Sigmoid colon (tissue), 4 donors: ENCODE results near the gene NSUN6.

ENCODE experiments used
- CTCF ChIP-seq, 4 experiments: fragments of 450-650 bp in 3 of 4; fragments of 200-600 bp in 1 of 4; IDR thresholded peaks; one replicate each; pipeline ENCODE4 v1.5.1; 2016 to 2019; ENCODE audit warnings: antibody characterized with exemption in 4 of 4, mild to moderate bottlenecking in 3 of 4, moderate library complexity in 2 of 4
- EP300 ChIP-seq, 4 donors: sonication (generic); formaldehyde crosslinking; IDR thresholded peaks; one replicate each; pipeline ENCODE4 v1.6.1; 2017; ENCODE audit warnings: antibody characterized with exemption in 4 of 4
- POLR2A ChIP-seq, 2 donors: fragments of 450-650 bp; IDR thresholded peaks; one replicate each; pipeline ENCODE4 v1.6.1; 2016; ENCODE audit warnings: antibody characterized with exemption in 2 of 2, mild to moderate bottlenecking in 2 of 2, moderate library complexity in 2 of 2
- POLR2AphosphoS5 ChIP-seq, 4 donors: sonication (generic); formaldehyde crosslinking; IDR thresholded peaks; one replicate each; pipeline ENCODE4 v1.6.1; 2017; ENCODE audit warnings: antibody characterized with exemption in 4 of 4

- TF ChIP-seq CTCF (IDR thresholded peaks at IDR 0.05) (no peak), POLR2AphosphoS5 (IDR thresholded peaks at IDR 0.05) (no peak), POLR2A (IDR thresholded peaks at IDR 0.05) (no peak), EP300 (IDR thresholded peaks at IDR 0.05) (no peak)
Observed at GRCh38 chr10:18649364-18649959, 1.9 kb downstream of the NSUN6 start.
